Upper lobe of left lung (tissue), 6 donors: ENCODE data around the gene PDSS2. TPM values are rescaled to one million over a fixed set of nuclear protein-coding genes. Genes with fewer than 3 reads are reported as not detected.
"Not testable (repeated sequence)": the region's sequence is repeated elsewhere in the genome, so short reads cannot be mapped to it uniquely, and the experiment has no call there.

Experiments used
- ATAC-seq, 2 donors: fragments of 200-7000 bp; cut with Tn5 transposase; one replicate each; pipeline ENCODE4 v1.9.1; 2022; ENCODE audit warnings: mild to moderate bottlenecking in 2 of 2, moderate library complexity in 2 of 2; ENCODE audit not compliant: low FRiP score in 2 of 2
- DNase-seq, 2 donors: peaks; one replicate each; pipeline ENCODE4 v3.0.0-alpha.2; 2019 to 2020
- H3K27ac ChIP-seq, 4 donors: fragments of 200-600 bp; sonication (generic); one replicate each; pipeline ENCODE4 v1.5.1; 2016 to 2019
- H3K27me3 ChIP-seq, 4 donors: fragments of 200-600 bp; sonication (generic); one replicate each; pipeline ENCODE4 v1.5.1; 2017 to 2019
- H3K36me3 ChIP-seq, 4 donors: fragments of 200-600 bp; sonication (generic); one replicate each; pipeline ENCODE4 v1.5.1; 2016 to 2019
- H3K4me1 ChIP-seq, 4 donors: fragments of 200-600 bp; sonication (generic); one replicate each; pipeline ENCODE4 v1.5.1; 2018 to 2019
- H3K4me3 ChIP-seq, 4 donors: fragments of 200-600 bp; sonication (generic); one replicate each; pipeline ENCODE4 v1.5.1; 2017 to 2019; ENCODE audit warnings: mild to moderate bottlenecking in 2 of 4, moderate library complexity in 1 of 4
- H3K9me3 ChIP-seq, 4 donors: fragments of 200-600 bp; sonication (generic); one replicate each; pipeline ENCODE4 v1.5.1; 2018 to 2019
- CTCF ChIP-seq, 6 experiments: fragments of 450-650 bp in 4 of 6; fragments of 200-600 bp in 2 of 6; sonication (generic) in 2 of 6; IDR thresholded peaks; one replicate each; pipeline ENCODE4 v1.5.1; 2016 to 2019; ENCODE audit warnings: antibody characterized with exemption in 6 of 6
- EP300 ChIP-seq, 4 donors: sonication (generic); formaldehyde crosslinking; IDR thresholded peaks; one replicate each; pipeline ENCODE4 v1.5.1; 2017; ENCODE audit warnings: antibody characterized with exemption in 4 of 4, control low read depth in 2 of 4
- POLR2A ChIP-seq, 4 donors: fragments of 450-650 bp; IDR thresholded peaks; one replicate each; pipeline ENCODE4 v1.5.1; 2016 to 2017; ENCODE audit warnings: antibody characterized with exemption in 4 of 4, mild to moderate bottlenecking in 2 of 4
- POLR2AphosphoS5 ChIP-seq, 2 donors: sonication (generic); formaldehyde crosslinking; IDR thresholded peaks; one replicate each; pipeline ENCODE4 v1.5.1; 2017; ENCODE audit warnings: antibody characterized with exemption in 2 of 2
- WGBS, 2 donors: methylation state at CpG; one replicate each; pipeline ENCODE4 v1.1.5; 2017 to 2018; 5-methylcytosine and 5-hydroxymethylcytosine counted together
- total RNA-seq, 6 donors: library from RNA; depleted of rRNA in 4 of 6; stranded (reverse); fragments of >200 nt in 4 of 6; gene quantifications; one replicate each; pipeline versions ENCODE4 v1.1.0 to v1.2.1, GENCODE V29; 2016 to 2021
- donor health status: DM: no; HTN: no; CAD: no; lungs with moderate emphysema.
- donor health status: DM: no; HTN: yes; CAD: no; lungs with severe emphysema.

PDSS2 gene
- total RNA-seq, 6 donors from 2014 or later = 5.1 to 20.9 (median 15.0) TPM

- ATAC-seq (no peak), DNase-seq (no peak)
- WGBS, 2 donors = 75 to 81% methylated on average over 8 of the region's 8 CpGs
- Histone ChIP-seq H3K36me3 (no peaks in the 10 kb centered on the region), H3K27ac (no peak overlapping the region), H3K27me3 (no peaks in the 10 kb centered on the region), H3K4me3 (no peak overlapping the region), H3K9me3 (no peaks in the 10 kb centered on the region), H3K4me1 (peaks cover 0 to 3% (median 0%) of the 10 kb centered on the region in 4 donors)
- TF ChIP-seq CTCF (IDR thresholded peaks at IDR 0.05) (no peak), POLR2A (IDR thresholded peaks at IDR 0.05) (no peak), POLR2AphosphoS5 (IDR thresholded peaks at IDR 0.05) (no peak), EP300 (IDR thresholded peaks at IDR 0.05) (no peak)
Measured at GRCh38 chr6:107152638-107153430, 306.5 kb downstream of the PDSS2 start.

- H3K9me3 ChIP-seq = no peaks in the 10 kb centered on the region
- H3K27ac ChIP-seq = no peak overlapping the region
- DNase-seq (no peak), ATAC-seq (no peak)
- 89 to 92% methylated on average over 4 of the region's 4 CpGs for WGBS, 2 donors
- no peaks in the 10 kb centered on the region for H3K4me1 ChIP-seq
- H3K36me3 ChIP-seq = no peaks in the 10 kb centered on the region
- H3K27me3 ChIP-seq = no peaks in the 10 kb centered on the region
- no peak overlapping the region for H3K4me3 ChIP-seq
- TF ChIP-seq POLR2AphosphoS5 (IDR thresholded peaks at IDR 0.05) = no peak
- no peak for TF ChIP-seq EP300 (IDR thresholded peaks at IDR 0.05)
- no peak for TF ChIP-seq CTCF (IDR thresholded peaks at IDR 0.05)
- TF ChIP-seq POLR2A (IDR thresholded peaks at IDR 0.05) = no peak
Measured at GRCh38 chr6:107144666-107145065, 314.7 kb downstream of the PDSS2 start.

DNA sequence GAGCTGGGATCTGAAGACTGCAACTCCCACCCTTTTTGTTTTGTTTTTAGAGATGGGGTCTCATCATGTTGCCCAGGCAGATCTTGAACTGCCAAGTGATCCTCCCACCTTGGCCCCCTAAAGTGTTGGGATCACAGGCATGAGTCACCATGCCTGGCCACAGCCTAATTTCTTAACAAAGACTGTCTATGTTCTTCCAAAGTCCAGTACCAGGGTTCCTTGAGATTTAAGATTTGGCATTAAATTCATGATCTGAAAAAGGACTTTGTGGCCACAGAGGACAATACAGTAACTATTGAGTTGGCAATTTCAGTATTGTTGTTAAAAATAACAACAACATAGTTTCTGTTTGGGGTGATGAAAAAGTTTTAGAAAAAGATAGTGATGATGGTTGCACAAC is 315.4 kb downstream of the PDSS2 start:
- Histone ChIP-seq H3K4me1 (no peaks in the 10 kb centered on the region), H3K27me3 (no peaks in the 10 kb centered on the region), H3K4me3 (no peak overlapping the region), H3K36me3 (no peaks in the 10 kb centered on the region), H3K9me3 (no peaks in the 10 kb centered on the region), H3K27ac (no peak overlapping the region)
- ATAC-seq (no peak), DNase-seq (no peak)
- TF ChIP-seq POLR2A (IDR thresholded peaks at IDR 0.05) (no peak), EP300 (IDR thresholded peaks at IDR 0.05) (no peak), CTCF (IDR thresholded peaks at IDR 0.05) (no peak), POLR2AphosphoS5 (IDR thresholded peaks at IDR 0.05) (no peak)

DNA sequence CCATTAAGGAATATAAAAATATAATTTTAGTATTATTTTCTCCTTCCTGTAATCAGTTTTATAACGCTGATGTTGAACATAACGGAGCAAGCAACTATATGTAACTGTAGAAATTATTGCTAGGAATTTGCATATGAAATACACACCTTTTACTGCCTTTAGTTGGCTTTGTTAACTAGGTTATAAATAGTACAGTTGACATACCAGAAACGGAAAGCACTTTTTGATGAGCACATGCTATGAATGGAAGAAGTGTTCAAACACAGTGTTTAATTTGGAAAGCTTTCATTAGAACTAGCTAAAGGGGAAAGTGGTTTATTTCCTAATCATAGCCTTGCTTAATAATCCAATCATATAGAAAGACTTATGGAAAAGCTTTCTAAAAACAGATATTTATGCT is 318.8 kb downstream of the PDSS2 start:
- no peaks in the 10 kb centered on the region for H3K4me1 ChIP-seq
- 69 to 72% methylated on average over 3 of the region's 3 CpGs for WGBS, 2 donors

DNA sequence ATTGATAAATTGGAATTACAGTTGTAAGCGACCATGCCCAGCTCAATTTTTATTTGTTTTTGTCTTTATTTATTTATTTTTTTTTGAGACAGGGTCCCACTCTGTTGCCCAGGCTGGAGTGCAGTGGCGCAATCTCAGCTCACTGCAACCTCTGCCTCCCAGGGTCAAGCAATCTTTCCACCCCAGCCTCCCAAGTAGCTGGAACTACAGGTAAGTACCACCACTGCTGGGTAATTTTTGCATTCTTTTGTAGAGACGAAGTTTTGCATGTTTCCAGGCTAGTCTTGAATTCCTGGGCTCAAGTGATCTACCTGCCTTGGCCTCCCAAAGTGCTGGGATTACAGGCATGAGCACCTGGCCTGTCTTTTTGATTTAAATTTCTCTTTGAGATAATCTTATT is 323.0 kb downstream of the PDSS2 start:
- ATAC-seq, H3K27ac ChIP-seq, H3K36me3 ChIP-seq, H3K27me3 ChIP-seq, DNase-seq, H3K4me1 ChIP-seq, H3K9me3 ChIP-seq, H3K4me3 ChIP-seq: not testable (repeated sequence)
- WGBS, 2 donors = 81 to 88% methylated on average over 3 of the region's 3 CpGs

More for the DNA sequence above, 318.8 kb downstream of the PDSS2 start:
- Histone ChIP-seq H3K4me3 (no peak overlapping the region), H3K9me3 (no peaks in the 10 kb centered on the region), H3K36me3 (no peaks in the 10 kb centered on the region), H3K27ac (no peak overlapping the region), H3K27me3 (no peaks in the 10 kb centered on the region)
- DNase-seq (no peak), ATAC-seq (no peak)
- TF ChIP-seq POLR2A (IDR thresholded peaks at IDR 0.05) (no peak), EP300 (IDR thresholded peaks at IDR 0.05) (no peak), POLR2AphosphoS5 (IDR thresholded peaks at IDR 0.05) (no peak), CTCF (IDR thresholded peaks at IDR 0.05) (no peak)

GRCh38 chr6:107135048-107135680 is 324.2 kb downstream of the PDSS2 start:
- 92 to 93% methylated on average over 14 of the region's 14 CpGs for WGBS, 2 donors
- DNase-seq, H3K27ac ChIP-seq: not testable (repeated sequence)

More at GRCh38 chr6:107135048-107135680, 324.2 kb downstream of the PDSS2 start:
- not testable (repeated sequence) for H3K4me1 ChIP-seq, H3K27me3 ChIP-seq, ATAC-seq, H3K4me3 ChIP-seq, H3K9me3 ChIP-seq, H3K36me3 ChIP-seq
